Measurements from ENCODE around the gene LACC1.

The LACC1 gene

DNA sequence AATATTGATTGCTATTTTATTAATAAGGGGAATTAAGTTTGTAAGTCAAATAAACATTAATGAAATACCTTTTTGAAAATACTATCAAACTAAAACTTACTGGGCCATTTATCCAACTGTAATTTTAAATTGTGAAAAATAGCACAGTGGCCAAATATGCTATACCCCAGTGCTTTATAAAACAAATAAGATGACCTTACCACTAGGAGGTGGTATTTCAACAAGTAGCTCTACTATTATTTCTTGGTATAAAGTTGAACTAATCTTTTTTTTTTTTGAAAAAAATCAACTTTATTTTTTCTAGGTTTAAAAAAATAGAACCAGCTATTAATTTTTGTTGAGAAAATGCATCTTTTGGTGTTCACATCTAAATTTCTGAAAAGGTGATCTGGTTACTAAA lies 14.7 kb downstream of the LACC1 start:
- DNase-seq, result no peak

DNA sequence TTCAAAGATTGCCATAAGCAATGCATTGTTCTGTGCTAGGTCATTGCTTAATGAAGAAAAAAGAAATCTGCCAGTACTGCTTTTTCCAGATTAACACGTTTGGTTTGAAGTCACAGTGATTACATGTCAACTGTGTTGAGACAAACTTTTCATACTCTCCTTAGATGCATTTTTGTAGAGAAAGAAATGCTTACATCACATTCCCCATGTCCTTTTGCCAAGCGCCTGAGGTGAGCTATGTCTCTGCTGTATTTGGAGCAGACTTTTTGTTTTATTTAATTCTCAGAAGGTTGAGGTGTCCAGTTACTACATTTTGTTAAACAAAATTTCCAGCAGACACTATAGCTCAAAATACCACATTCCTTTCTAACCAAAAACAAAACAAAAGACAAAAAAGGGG lies 16.2 kb downstream of the LACC1 start:
- no peak for DNase-seq

DNA sequence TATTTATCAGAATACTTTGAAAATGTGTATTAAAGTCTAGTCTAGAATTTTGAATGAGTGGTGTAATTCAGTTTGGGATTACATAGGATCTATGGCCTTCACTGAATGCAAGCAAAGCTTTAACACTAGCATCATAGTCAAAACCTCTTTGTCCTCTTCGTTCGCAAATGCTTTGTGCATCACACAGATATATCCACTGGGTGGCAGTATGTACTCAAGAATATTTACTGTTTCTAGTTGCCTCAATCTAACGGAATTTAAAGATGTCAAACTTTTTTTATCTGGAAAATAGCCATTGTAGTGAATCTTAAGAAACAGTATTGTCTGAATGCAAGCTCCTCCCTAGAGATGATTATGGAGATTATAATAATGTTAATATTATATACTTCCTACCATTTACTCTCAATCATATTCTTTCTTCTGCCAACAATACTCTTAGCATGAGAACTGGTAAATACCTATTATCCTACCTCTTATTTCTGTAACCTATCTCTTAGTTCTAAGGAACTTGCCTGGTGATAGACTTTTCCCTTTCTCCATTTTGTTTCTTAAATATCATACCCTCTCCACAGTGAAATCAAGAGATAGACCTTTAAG lies 25.8 kb downstream of the LACC1 start:
- peak; percentile 72 for DNase-seq

GRCh38 chr13:43908156-43909126 lies 28.7 kb downstream of the LACC1 start:
- DNase-seq, result peak; percentile 78

DNA sequence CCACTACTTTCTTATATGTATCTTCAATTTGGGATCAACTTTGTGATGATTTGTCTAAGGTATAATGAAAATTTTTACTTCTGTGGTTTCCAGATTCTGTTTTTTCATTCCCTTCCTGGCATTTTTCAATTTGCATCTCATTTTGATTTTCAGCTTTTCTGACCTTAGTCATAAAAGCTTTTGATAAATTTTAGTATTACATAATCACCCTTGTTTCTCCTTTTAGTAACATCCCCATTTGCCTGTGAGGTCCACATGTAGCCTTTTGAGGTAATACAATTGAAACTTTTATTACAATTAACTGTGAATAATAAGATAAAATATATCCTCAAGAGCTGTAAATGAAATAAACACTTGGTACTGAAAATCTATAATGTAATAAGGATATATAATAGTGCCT lies 31.2 kb downstream of the LACC1 start:
- DNase-seq, result no peak

DNA sequence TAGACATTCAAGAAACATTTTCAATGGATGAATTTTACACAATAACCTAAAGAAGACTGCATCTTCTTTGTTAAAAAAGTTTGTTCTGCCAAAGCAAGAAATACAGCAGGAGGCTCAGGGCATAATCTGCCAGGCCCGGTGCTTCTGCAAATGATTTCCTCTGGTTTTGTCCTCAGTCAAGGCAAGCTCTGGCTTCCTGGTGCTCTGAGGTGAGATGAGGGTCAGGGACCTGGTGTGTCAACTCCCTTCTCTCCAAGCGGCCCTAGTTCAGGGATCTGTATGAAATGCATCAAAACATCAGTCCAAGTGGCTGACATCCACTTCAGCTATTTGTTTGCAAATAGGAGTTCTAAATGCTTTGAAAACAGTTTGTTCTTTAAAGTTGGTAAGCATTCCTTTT lies 31.6 kb downstream of the LACC1 start:
- no peak for DNase-seq

DNA sequence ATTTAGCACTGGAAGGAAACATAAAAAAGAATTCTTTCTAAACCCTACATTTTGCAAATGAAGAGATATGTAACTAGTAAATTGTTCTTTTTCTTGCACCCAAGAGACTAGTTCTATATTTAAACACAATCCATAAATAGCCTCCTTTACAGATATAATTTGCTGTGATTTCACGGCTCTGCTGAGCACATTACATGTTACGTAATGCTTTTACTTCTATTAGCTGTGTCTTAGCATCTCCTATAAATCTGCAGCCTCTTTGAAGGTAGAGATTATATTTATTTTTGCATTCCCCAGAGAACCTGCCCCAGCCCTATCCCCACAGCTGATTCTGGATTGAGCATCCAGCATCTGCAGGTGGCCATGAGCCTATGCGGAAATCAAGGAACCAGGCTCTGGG lies 32.2 kb downstream of the LACC1 start:
- DNase-seq, result no peak

- peak; percentile 41 for DNase-seq
These were observed 35.7 kb downstream of the LACC1 start for GRCh38 chr13:43915451-43915850.

GRCh38 chr13:43916828-43917227 lies 37.1 kb downstream of the LACC1 start:
- DNase-seq, result no peak

DNA sequence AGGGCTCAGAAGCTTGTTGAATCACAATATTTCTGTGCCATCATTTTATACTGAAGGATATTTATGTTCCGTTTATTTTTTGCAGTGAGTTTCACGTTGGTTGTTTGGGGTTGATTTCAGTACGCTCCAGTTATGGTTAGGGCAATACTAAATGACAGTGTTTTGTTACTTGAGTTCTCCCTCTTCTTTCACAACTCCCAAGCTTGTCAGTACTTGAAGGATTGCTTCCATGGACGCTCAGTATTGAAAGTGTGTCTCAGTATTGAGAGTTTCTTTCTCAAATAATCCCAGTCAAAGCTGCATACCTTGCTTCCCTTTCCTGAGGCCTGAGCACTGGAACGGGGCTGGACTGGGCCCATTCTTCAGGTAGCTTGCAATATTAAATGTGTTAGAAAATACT lies 38.9 kb downstream of the LACC1 start:
- DNase-seq, result no peak

GRCh38 chr13:43920965-43921674 lies 41.4 kb downstream of the LACC1 start:
- no peak for DNase-seq

- DNase-seq, result no peak
These were observed 45.0 kb downstream of the LACC1 start for GRCh38 chr13:43924549-43925245.

- DNase-seq, result no peak
These were observed 50.2 kb downstream of the LACC1 start for GRCh38 chr13:43929947-43930346.

- DNase-seq, result no peak
These were observed 53.7 kb downstream of the LACC1 start for GRCh38 chr13:43933378-43933777.

- DNase-seq, result peak; percentile 19
These were observed 54.6 kb downstream of the LACC1 start for GRCh38 chr13:43934273-43934672.

- DNase-seq, result peak; percentile 65
These were observed 56.2 kb downstream of the LACC1 start for GRCh38 chr13:43935878-43936277.

DNA sequence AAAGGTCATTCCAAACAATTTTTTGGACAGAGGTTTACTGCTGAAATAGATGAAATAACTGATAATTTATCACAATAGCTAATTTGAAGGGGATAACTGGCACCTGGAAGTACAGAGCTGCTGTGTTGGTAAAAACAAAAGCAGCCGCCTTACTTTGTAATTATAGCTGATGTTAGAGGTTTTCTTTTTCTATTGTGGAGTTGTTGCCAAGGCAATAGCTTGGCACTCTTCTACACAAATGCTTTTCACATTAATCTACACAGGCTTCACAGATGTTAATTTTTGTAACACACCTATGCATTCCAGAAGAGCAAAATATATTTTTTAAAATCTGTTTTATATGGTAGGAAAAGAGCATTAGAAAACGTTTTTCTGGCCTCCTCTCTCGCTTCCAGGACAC lies 56.9 kb downstream of the LACC1 start:
- no peak for DNase-seq

- DNase-seq, result no peak
These were observed 58.1 kb downstream of the LACC1 start for GRCh38 chr13:43937839-43938238.

GRCh38 chr13:43938449-43938848 lies 58.7 kb downstream of the LACC1 start:
- no peak for DNase-seq

- DNase-seq, result no peak
These were observed 59.4 kb downstream of the LACC1 start for GRCh38 chr13:43939086-43939485.

- no peak for DNase-seq
These were observed 62.6 kb downstream of the LACC1 start for GRCh38 chr13:43942286-43942685.

Data from fibroblast of skin of right quadriceps (primary cell).